Neural progenitor cell (in vitro differentiated cells): ENCODE data around the gene ABCC4. TPM values are rescaled to one million over a fixed set of nuclear protein-coding genes. Genes with fewer than 3 reads are reported as not detected.

Source experiments
- DNase-seq: peaks from one replicate; pipeline ENCODE4 v3.0.0-alpha.2; 2016; ENCODE audit warnings: low spot score
- H2AFZ ChIP-seq: fragments of 200-600 bp; sonication (generic); replicated peaks from 2 replicates; pipeline ENCODE4 v1.6.1; 2016; ENCODE audit warnings: antibody characterized with exemption
- H3F3A ChIP-seq: fragments of 200-600 bp; sonication (generic); 2 replicates; pipeline ENCODE4 v1.6.1; 2016; ENCODE audit warnings: antibody characterized with exemption, low read depth
- H3K27ac ChIP-seq: fragments of 200-600 bp; sonication (generic); 2 replicates; pipeline ENCODE4 v1.5.1; 2016; ENCODE audit warnings: mild to moderate bottlenecking
- H3K27me3 ChIP-seq: fragments of 200-600 bp; sonication (generic); 2 replicates; pipeline ENCODE4 v1.6.1; 2016; ENCODE audit warnings: mild to moderate bottlenecking, moderate library complexity
- H3K36me3 ChIP-seq: fragments of 200-600 bp; sonication (generic); 2 replicates; pipeline ENCODE4 v1.5.1; 2016
- H3K4me1 ChIP-seq: fragments of 200-600 bp; sonication (generic); 2 replicates; pipeline ENCODE4 v1.6.1; 2016; ENCODE audit warnings: mixed run types
- H3K4me2 ChIP-seq: fragments of 200-600 bp; sonication (generic); 2 replicates; pipeline ENCODE4 v1.6.1; 2016
- H3K4me3 ChIP-seq: fragments of 200-600 bp; sonication (generic); 2 replicates; pipeline ENCODE4 v1.5.1; 2016
- H3K79me2 ChIP-seq: fragments of 200-600 bp; sonication (generic); 2 replicates; pipeline ENCODE4 v1.6.1; 2016; ENCODE audit warnings: low read depth
- H3K9ac ChIP-seq: fragments of 200-600 bp; sonication (generic); 2 replicates; pipeline ENCODE4 v1.6.1; 2016
- H3K9me3 ChIP-seq: fragments of 200-600 bp; sonication (generic); 2 replicates; pipeline ENCODE4 v1.5.1; 2016; ENCODE audit warnings: low read depth
- H4K20me1 ChIP-seq: fragments of 200-600 bp; sonication (generic); 2 replicates; pipeline ENCODE4 v1.6.1; 2016; ENCODE audit warnings: low read depth
- H3K27ac Mint-ChIP-seq: 3 replicates; pipeline ENCODE4 v1.8.0; 2021; ENCODE audit warnings: mixed read lengths
- H3K27me3 Mint-ChIP-seq: 2 replicates; pipeline ENCODE4 v1.8.0; 2022; ENCODE audit warnings: low read depth, mild to moderate bottlenecking, inconsistent platforms, moderate library complexity, mixed read lengths; ENCODE audit not compliant: insufficient read depth
- H3K36me3 Mint-ChIP-seq: 3 replicates; pipeline ENCODE4 v1.8.0; 2021; ENCODE audit warnings: mixed read lengths
- H3K4me1 Mint-ChIP-seq: 3 replicates; pipeline ENCODE4 v1.8.0; 2021; ENCODE audit warnings: mixed read lengths
- H3K4me3 Mint-ChIP-seq: 3 replicates; pipeline ENCODE4 v1.8.0; 2021; ENCODE audit warnings: mild to moderate bottlenecking, moderate library complexity, mixed read lengths
- H3K9me3 Mint-ChIP-seq: 3 replicates; pipeline ENCODE4 v1.8.0; 2020; ENCODE audit warnings: mixed read lengths
- CTCF ChIP-seq: fragments of 200-600 bp; sonication (generic); IDR thresholded peaks from 2 replicates; pipeline ENCODE4 v1.5.1; 2017; ENCODE audit warnings: antibody characterized with exemption, mild to moderate bottlenecking
- EZH2 ChIP-seq: fragments of 200-600 bp; sonication (generic); IDR thresholded peaks from 2 replicates; pipeline ENCODE4 v1.6.1; 2017; ENCODE audit warnings: antibody characterized with exemption, mild to moderate bottlenecking, moderate library complexity
- EZH2phosphoT487 ChIP-seq: fragments of 200-600 bp; sonication (generic); IDR thresholded peaks from 2 replicates; pipeline ENCODE4 v1.6.1; 2017; ENCODE audit warnings: antibody characterized with exemption
- total RNA-seq: library from RNA; depleted of rRNA; stranded (reverse); fragments of >200 nt; gene quantifications from 2 replicates; pipeline ENCODE4 v1.2.3, GENCODE V29; 2015; ENCODE audit warnings: low replicate concordance

The ABCC4 gene
- total RNA-seq, 1 donor from 2014 or later: 23.6 TPM

GRCh38 chr13:94992036-94992960, 309.0 kb downstream of the ABCC4 start:
- Mint-ChIP-seq H3K27ac (no peak overlapping the region), H3K36me3 (no peaks in the 10 kb centered on the region), H3K4me3 (no peak overlapping the region), H3K9me3 (no peaks in the 10 kb centered on the region), H3K27me3 (no peaks in the 10 kb centered on the region), H3K4me1 (peaks cover 28% of the 10 kb centered on the region)
- Histone ChIP-seq H3K27ac (no peak overlapping the region), H3K4me3 (no peak overlapping the region), H3K4me1 (peaks cover 10% of the 10 kb centered on the region), H3K27me3 (no peaks in the 10 kb centered on the region), H3K9me3 (no peaks in the 10 kb centered on the region), H3K36me3 (no peaks in the 10 kb centered on the region), H3K4me2 (no peak overlapping the region), H3K79me2 (no peaks in the 10 kb centered on the region), H3F3A (peaks cover 6% of the 10 kb centered on the region), H4K20me1 (no peaks in the 10 kb centered on the region), H2AFZ (no peak overlapping the region), H3K9ac (no peak overlapping the region)
- DNase-seq: no peak
- TF ChIP-seq CTCF (no peak), EZH2phosphoT487 (no peak), EZH2 (no peak)

GRCh38 chr13:94988654-94989053, 312.6 kb downstream of the ABCC4 start:
- Mint-ChIP-seq H3K4me3 (no peak overlapping the region), H3K27ac (no peak overlapping the region), H3K27me3 (no peaks in the 10 kb centered on the region), H3K9me3 (no peaks in the 10 kb centered on the region), H3K4me1 (peaks cover 15% of the 10 kb centered on the region), H3K36me3 (no peaks in the 10 kb centered on the region)
- H3K9ac ChIP-seq: no peak overlapping the region
- H3K27ac ChIP-seq: no peak overlapping the region
- H4K20me1 ChIP-seq: no peaks in the 10 kb centered on the region
- peak; percentile 40 for DNase-seq
- H3K4me3 ChIP-seq: no peak overlapping the region
- TF ChIP-seq EZH2phosphoT487 (no peak), EZH2 (no peak), CTCF (peak; percentile 26)
- H3K79me2 ChIP-seq: no peaks in the 10 kb centered on the region
- no peaks in the 10 kb centered on the region for H3K27me3 ChIP-seq
- peaks cover 8% of the 10 kb centered on the region for H3K4me1 ChIP-seq
- H3K36me3 ChIP-seq: no peaks in the 10 kb centered on the region
- H3K4me2 ChIP-seq: no peak overlapping the region
- H2AFZ ChIP-seq: peak overlapping the region; percentile 32
- H3K9me3 ChIP-seq: no peaks in the 10 kb centered on the region
- H3F3A ChIP-seq: no peaks in the 10 kb centered on the region

- H3K9me3 ChIP-seq: no peaks in the 10 kb centered on the region
- H3K4me3 ChIP-seq: no peak overlapping the region
- no peaks in the 10 kb centered on the region for H4K20me1 ChIP-seq
- no peaks in the 10 kb centered on the region for H3K9me3 Mint-ChIP-seq
- no peak overlapping the region for H3K27ac ChIP-seq
- H3K27me3 ChIP-seq: no peaks in the 10 kb centered on the region
- peaks cover 5% of the 10 kb centered on the region for H3F3A ChIP-seq
- TF ChIP-seq CTCF: no peak
- no peak for TF ChIP-seq EZH2
- TF ChIP-seq EZH2phosphoT487: no peak
- no peak overlapping the region for H3K4me2 ChIP-seq
- H3K36me3 Mint-ChIP-seq: no peaks in the 10 kb centered on the region
- no peak overlapping the region for H2AFZ ChIP-seq
- DNase-seq: no peak
- no peak overlapping the region for H3K27ac Mint-ChIP-seq
- no peaks in the 10 kb centered on the region for H3K79me2 ChIP-seq
- no peak overlapping the region for H3K4me3 Mint-ChIP-seq
- no peaks in the 10 kb centered on the region for H3K27me3 Mint-ChIP-seq
- peaks cover 10% of the 10 kb centered on the region for H3K4me1 ChIP-seq
- H3K9ac ChIP-seq: no peak overlapping the region
- H3K4me1 Mint-ChIP-seq: peaks cover 11% of the 10 kb centered on the region
- H3K36me3 ChIP-seq: no peaks in the 10 kb centered on the region
These were observed 313.4 kb downstream of the ABCC4 start for GRCh38 chr13:94987869-94988268.
